HG03432 (cell line): ENCODE measurements around the gene FLYWCH2.
"Not testable (repeated sequence)": the region's sequence is repeated elsewhere in the genome, so short reads cannot be mapped to it uniquely, and the experiment has no call there.

Experiments used
- ATAC-seq: cut with Tn5 transposase; IDR thresholded peaks from one replicate; pipeline ENCODE4 v1.9.1; 2021; ENCODE audit warnings: mild to moderate bottlenecking, moderate library complexity; ENCODE audit not compliant: unreplicated experiment

The FLYWCH2 gene

DNA sequence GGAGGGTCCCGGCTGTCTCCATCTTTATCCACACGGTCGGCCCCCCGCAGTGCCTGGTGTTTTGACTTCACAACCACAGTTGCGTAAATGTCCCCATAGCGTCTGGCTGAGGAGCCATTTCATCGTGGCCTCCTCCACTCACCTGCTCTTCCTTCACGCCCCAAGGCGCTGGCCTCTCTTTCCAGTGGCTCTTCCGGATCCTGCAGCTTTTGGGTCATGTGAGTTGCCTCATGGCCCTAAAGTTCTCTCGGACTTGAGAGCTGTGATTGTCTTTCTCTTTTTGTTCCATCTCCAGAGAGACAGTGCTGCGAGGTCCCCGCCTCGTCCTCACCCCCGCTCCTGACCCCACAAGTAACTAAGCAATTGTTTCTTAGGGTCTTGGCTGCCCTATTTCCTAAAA is 51.4 kb downstream of the FLYWCH2 start:
- no peak for ATAC-seq

DNA sequence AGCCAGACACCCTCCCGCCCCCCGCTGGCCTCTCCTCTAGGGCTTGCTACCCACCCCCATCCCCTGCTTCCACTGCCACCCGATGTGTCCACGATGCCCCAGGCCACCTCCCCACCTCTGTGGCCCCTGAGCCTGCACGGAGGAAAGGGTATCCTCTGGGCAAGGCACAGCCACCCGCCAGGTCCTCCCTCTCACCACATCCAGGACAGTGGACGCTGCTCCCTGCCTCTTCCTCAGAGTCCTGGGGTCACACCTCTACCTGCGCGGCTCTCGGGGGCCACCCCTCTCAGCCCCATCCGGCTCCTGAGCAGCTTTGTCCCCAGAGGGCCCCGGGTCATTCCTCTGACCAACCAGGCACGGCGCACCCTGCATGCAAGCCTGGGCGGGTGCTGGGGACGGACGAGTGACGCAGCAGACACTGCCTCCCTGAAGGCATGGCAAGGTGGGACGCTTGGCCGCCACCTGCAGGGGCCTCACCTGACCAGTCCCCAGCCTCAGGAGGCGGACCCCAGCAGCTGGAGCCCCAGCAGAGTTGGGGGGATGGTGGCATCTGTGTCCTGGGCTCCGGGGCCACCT is 53.5 kb downstream of the FLYWCH2 start:
- no peak for ATAC-seq

DNA sequence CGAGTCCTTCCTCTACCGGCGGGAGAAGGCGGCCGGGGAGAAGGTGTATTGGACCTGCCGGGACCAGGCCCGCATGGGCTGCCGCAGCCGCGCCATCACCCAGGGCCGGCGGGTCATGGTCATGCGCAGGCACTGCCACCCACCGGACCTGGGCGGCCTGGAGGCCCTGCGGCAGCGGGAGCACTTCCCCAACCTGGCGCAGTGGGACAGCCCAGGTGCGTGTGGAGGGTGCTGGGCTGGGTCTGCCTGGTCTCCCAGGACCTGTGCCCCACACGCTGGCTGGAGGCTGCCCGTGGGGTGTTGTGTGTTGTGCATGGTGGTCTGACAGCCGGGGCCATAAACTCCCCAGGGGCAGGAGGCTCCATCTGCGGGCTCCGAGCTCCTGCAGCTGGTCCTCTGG is 54.2 kb downstream of the FLYWCH2 start:
- no peak for ATAC-seq

DNA sequence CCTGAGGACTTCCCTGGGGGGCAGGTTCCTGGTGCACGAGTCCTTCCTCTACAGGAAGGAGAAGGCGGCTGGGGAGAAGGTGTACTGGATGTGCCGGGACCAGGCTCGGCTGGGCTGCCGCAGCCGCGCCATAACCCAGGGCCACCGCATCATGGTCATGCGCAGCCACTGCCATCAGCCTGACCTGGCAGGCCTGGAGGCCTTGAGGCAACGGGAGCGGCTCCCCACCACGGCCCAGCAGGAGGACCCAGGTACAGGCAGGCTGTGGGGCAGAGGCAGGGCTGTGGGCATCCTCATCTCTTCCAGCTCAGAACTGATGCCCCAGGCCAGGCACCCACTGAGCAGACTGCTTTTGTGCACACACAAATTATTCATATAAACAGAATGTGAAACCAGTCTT is 55.2 kb downstream of the FLYWCH2 start:
- ATAC-seq: no peak

DNA sequence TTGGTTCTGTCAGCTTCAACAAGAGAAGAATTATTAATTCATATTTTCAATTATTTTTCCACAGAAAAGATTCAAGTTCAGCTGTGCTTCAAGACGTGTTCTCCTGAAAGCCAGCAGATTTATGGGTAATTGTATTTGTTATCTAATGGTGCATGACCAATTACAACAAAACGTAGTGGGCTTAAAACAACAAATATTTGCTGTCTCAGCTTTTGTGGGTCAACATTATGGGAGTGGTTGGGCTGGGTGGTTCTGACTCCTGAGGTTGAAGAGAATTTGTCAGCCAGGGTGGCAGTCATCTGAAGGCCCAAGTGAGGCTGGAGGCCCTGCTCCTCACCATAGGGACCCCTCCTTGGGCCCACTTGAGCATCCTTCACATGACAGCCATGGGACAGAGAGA is 57.0 kb downstream of the FLYWCH2 start:
- no peak for ATAC-seq

DNA sequence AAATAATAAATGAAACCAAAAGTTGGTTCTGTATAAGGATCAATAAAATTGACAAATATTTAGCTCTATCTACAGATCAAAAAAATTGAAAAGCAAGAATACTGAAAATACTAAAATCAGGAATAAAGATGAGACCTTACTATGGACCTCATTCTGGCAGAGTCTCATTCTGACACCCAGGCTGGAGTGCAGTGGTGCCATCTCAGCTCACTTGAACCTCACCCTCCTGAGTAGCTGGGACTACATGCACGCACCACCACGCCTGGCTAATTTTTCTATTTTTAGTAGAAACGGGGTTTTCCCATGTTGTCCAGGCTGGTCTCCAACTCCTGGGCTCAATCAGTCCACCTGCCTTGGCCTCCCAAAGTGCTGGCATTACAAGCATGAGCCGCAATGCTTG is 59.0 kb downstream of the FLYWCH2 start:
- no peak for ATAC-seq

DNA sequence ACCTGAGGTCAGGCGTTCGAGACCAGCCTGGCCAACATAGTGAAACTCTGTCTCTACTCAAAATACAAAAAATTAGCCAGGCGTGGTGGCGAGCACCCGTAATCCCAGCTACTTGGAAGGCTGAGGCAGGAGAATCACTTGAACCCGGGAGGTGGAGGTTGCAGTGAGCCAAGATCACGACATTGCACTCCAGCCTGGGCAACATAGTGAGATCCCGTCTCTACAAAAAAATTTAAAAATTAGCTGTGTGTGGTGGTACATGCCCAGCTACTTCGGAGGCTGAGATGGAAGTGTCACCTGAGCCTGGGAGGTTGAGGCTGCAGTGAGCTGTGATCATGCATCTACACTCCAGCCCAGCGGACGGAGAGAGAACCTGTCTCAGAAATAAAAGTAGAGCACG is 60.7 kb downstream of the FLYWCH2 start:
- not testable (repeated sequence) for ATAC-seq

DNA sequence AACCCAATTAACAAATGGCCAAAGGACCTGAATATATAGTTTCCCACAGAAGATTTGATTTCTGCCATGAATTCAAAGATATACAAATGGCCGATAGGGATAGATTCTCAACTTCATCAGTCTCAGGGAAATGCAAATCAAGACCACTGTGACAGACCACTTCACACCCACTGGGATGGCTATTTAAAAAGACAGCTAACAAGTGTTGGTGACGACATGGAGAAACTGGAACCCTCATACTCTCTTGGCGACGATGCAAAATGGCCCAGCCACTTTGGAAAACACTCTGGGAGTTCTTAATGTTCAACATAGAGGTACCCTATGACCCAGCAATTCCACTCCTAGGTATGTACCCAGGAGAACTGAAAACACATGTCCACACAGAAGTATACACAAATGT is 63.6 kb downstream of the FLYWCH2 start:
- no peak for ATAC-seq
